Choroid plexus epithelial cell (primary cell): ENCODE results near the gene FH.

Experiments
- DNase-seq: peaks from one replicate; pipeline ENCODE4 v3.0.0-alpha.2; 2010; ENCODE audit warnings: low read depth
- H3K4me3 ChIP-seq: 2 replicates; pipeline ENCODE4 v1.5.1; 2011; ENCODE audit warnings: low read depth, mild to moderate bottlenecking, control low read depth, low read length, moderate library complexity
- TF ChIP-seq, protein P1 (sequence below): conservative IDR thresholded peaks from 2 replicates; pipeline ENCODE4 v1.5.1; 2011; ENCODE audit warnings: low read depth, mild to moderate bottlenecking, control low read depth, inconsistent platforms, low read length, moderate library complexity

FH gene

DNA sequence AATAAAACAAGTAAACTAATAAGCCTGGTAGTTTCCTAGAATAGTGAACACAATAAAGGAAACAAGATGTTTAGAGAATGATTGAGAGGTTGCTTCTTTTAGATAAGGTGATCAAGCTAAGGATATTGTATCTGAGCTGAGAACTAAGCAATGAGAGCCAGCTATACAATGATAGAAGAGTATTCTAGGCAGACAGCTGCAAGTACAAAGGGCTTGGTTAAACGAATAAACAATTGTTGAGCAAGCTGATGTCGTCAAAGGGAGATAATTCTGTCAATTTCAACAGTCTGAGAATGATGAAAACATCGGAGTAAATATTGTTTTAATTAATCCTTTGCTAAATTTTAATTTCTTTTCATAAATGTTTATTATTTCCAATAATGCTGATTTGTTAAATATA lies 5.5 kb upstream of the FH start:
- no peak for DNase-seq
- TF ChIP-seq, protein P1, sequence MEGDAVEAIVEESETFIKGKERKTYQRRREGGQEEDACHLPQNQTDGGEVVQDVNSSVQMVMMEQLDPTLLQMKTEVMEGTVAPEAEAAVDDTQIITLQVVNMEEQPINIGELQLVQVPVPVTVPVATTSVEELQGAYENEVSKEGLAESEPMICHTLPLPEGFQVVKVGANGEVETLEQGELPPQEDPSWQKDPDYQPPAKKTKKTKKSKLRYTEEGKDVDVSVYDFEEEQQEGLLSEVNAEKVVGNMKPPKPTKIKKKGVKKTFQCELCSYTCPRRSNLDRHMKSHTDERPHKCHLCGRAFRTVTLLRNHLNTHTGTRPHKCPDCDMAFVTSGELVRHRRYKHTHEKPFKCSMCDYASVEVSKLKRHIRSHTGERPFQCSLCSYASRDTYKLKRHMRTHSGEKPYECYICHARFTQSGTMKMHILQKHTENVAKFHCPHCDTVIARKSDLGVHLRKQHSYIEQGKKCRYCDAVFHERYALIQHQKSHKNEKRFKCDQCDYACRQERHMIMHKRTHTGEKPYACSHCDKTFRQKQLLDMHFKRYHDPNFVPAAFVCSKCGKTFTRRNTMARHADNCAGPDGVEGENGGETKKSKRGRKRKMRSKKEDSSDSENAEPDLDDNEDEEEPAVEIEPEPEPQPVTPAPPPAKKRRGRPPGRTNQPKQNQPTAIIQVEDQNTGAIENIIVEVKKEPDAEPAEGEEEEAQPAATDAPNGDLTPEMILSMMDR = no peak
- H3K4me3 ChIP-seq = no peak overlapping the region

DNA sequence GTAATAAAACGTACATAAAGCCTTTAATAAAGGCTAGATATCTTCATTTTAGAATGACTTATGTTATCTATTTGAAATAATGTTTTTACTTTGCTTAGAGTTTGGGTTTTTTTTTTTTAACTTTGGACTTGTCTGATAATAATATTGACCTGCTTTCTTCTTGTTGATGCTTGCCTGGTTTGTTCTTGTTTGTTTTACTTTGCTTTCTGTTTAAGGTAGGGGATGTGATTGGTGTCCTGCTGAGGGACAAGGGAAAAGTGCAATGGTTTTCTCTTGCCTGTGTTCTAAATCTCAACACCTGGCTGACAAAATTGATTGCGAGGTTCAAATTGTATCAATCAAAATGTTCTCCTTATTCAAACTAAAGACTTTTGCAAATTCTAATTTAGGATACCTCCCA lies 2.2 kb upstream of the FH start:
- no peak for DNase-seq
- H3K4me3 ChIP-seq = no peak overlapping the region
- TF ChIP-seq, protein P1 = no peak

DNA sequence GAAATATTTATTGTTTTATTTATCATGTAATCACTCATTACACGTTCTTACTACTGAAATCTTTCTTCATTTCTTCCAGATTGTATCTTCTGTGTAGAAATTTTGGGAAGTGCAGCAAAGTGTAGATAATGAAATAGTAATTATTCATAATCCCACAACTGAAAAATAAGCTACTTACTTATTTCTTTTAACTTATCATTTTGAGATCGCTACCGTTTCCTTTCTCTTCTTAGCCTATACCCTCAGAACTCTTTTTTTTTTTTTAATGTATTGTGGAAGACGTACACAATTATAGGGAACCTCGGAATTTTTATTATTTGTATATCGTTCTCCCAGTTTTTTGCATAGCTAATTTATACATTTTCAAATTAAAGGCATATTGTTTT lies 518 bp upstream of the FH start:
- peak overlapping the region; percentile 51 for H3K4me3 ChIP-seq
- DNase-seq = no peak
- TF ChIP-seq, protein P1 = no peak

DNA sequence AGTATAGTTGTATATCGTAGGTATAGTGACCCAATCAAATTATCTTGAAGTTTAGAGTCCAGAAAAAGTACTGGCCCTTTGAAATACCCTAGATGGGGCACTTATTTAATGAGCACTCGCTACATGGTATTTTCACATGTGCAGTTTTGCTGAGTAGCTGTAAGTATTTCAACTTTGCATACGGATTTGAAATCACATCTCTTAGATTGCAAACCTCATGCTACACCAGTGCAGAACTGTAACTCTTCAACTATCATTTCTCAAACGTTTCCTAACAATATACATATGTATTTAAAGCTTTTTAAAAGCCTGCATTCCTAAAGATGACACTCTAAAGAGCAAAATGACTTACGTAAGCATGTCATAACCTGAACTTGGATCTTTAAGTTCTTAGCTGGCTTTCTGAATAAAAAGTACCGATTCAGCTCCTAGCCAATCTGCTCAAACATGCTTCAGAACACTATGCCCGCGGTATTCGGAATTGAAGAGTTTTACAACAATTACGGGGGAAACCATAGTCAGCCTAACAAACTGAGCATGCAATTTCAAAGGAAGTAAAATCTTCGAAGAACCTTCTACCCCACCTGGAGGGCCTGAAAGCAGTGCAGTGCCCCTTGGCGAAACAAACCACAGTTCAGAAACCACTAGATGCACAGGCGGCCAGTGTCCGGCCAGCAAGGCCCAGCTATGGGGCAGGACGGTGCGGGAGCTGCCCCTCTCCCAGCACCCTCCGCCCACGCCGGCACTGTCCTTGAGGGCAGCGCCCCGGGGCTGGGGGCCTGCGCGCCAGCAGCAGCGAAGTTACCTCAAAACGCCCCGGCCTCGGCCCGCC lies 863 bp downstream of the FH start:
- TF ChIP-seq, protein P1 = no peak
- DNase-seq = peak; percentile 44
- H3K4me3 ChIP-seq = peak overlapping the region; percentile 87

DNA sequence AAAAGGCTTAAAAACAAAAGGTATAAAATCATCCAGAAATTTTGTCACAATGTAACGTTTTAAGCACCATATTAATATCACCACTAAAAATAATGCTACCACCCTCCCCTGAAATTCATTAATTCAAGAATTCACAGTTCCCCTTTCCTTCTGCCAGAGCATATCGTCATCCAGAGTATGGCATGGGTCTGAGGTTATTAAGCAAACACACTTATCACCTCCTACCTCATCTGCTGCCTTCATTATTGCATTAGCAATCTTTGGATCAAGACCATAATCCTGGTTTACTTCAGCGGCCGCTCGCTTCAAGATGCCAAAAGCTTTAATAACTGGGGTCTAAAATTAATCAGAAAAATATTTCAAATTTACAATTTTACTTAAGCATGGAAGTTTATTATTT lies 6.2 kb downstream of the FH start:
- DNase-seq = no peak
- TF ChIP-seq, protein P1 = no peak
- H3K4me3 ChIP-seq = no peak overlapping the region

DNA sequence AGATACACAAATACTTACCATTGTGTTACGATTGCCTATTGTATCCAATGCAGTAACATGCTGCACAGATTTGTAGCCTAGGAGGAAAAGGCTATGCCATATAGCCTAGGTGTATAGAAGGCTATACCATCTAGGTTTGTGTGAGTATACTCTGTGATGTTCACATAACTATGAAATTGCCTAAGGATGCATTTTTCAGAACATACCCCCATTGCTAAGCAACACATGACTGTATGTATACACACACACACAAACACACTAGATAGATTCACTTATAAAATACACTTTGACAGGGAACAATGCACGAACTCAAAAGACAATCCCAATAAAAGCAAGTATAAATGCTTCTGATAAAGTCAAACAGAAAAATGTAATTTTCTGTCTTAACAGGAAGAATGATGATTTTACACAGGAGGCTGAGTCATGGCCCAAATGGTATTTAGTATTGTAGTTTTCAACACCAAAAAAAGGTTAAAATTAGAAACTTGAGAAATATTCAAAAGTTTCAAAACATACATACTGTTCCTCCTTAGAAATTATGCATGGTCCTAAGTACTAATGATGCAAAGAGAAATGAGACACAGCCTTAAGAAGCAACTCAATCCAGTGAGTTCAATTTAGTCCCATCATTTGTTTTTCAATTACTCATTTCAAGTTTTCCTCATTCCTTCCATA lies 12.2 kb downstream of the FH start:
- H3K4me3 ChIP-seq = no peak overlapping the region
- TF ChIP-seq, protein P1 = no peak
- DNase-seq = peak; percentile 47
